Mesothelial cell of epicardium (in vitro differentiated cells): ENCODE results near the gene TNIP1. TPM values are rescaled to one million over a fixed set of nuclear protein-coding genes. Genes with fewer than 3 reads are reported as not detected.

Source experiments
- DNase-seq, 2 experiments: peaks; one replicate each; pipeline ENCODE4 v3.0.0; 2021; ENCODE audit warnings: low spot score in 2 of 2; ENCODE audit not compliant: unreplicated experiment in 2 of 2
- H3K27ac Mint-ChIP-seq: 2 replicates; pipeline ENCODE4 v1.8.0; 2021; ENCODE audit warnings: mixed read lengths
- H3K27me3 Mint-ChIP-seq: 2 replicates; pipeline ENCODE4 v1.8.0; 2021; ENCODE audit warnings: low read depth, mixed read lengths
- H3K36me3 Mint-ChIP-seq: 2 replicates; pipeline ENCODE4 v1.8.0; 2021; ENCODE audit warnings: mixed read lengths
- H3K4me1 Mint-ChIP-seq: 2 replicates; pipeline ENCODE4 v1.8.0; 2021; ENCODE audit warnings: mixed read lengths
- H3K4me3 Mint-ChIP-seq: 2 replicates; pipeline ENCODE4 v1.8.0; 2021; ENCODE audit warnings: mild to moderate bottlenecking, moderate library complexity, mixed read lengths
- H3K9me3 Mint-ChIP-seq: 2 replicates; pipeline ENCODE4 v1.8.0; 2021; ENCODE audit warnings: mixed read lengths
- total RNA-seq: library from RNA; stranded (reverse); gene quantifications from 3 replicates; pipeline ENCODE4 v1.2.1, GENCODE V29; 2021
- TF ChIP-seq, protein P1 (sequence below): fragments of 200-600 bp; sonication (generic); IDR thresholded peaks from one replicate; pipeline ENCODE4 v1.5.0; 2021; ENCODE audit warnings: antibody characterized with exemption; ENCODE audit not compliant: unreplicated experiment

Gene TNIP1
- total RNA-seq, 1 donor from 2014 or later = 81.8 TPM

DNA sequence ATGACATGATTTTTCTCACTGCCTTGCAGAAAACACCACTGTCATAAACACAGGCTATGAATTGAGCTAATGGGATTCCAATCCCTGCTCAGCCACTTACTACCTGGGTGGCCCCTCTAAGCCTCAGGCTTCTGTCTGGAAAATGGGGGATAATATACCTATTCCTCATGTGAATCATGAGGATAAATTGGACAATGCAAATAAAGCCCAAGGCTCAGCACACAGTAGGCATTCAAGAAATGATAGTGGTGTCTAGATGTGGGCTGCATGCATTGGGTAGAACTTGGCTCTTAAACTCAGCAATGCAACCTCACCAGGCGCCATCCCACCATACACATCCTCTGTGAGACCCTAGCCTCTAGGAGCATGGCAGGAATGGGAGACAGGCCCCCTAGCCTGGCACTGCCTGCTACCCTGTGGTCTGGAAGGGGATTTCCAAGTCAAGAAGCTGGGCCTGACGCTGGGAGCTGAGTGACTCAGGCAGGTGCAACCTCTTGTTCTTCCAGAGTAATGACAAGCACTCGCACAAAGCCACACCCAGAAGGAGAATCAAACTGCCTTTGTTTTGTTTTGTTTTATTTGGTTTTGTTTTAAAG, 2.3 kb upstream of the TNIP1 start:
- no peak for DNase-seq
- no peaks in the 10 kb centered on the region for H3K27me3 Mint-ChIP-seq
- H3K27ac Mint-ChIP-seq = peak overlapping the region; percentile 99
- H3K4me3 Mint-ChIP-seq = no peak overlapping the region
- peaks cover 45% of the 10 kb centered on the region for H3K4me1 Mint-ChIP-seq
- TF ChIP-seq, protein P1, sequence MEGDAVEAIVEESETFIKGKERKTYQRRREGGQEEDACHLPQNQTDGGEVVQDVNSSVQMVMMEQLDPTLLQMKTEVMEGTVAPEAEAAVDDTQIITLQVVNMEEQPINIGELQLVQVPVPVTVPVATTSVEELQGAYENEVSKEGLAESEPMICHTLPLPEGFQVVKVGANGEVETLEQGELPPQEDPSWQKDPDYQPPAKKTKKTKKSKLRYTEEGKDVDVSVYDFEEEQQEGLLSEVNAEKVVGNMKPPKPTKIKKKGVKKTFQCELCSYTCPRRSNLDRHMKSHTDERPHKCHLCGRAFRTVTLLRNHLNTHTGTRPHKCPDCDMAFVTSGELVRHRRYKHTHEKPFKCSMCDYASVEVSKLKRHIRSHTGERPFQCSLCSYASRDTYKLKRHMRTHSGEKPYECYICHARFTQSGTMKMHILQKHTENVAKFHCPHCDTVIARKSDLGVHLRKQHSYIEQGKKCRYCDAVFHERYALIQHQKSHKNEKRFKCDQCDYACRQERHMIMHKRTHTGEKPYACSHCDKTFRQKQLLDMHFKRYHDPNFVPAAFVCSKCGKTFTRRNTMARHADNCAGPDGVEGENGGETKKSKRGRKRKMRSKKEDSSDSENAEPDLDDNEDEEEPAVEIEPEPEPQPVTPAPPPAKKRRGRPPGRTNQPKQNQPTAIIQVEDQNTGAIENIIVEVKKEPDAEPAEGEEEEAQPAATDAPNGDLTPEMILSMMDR = no peak
- H3K36me3 Mint-ChIP-seq = peaks cover 1% of the 10 kb centered on the region
- no peaks in the 10 kb centered on the region for H3K9me3 Mint-ChIP-seq

DNA sequence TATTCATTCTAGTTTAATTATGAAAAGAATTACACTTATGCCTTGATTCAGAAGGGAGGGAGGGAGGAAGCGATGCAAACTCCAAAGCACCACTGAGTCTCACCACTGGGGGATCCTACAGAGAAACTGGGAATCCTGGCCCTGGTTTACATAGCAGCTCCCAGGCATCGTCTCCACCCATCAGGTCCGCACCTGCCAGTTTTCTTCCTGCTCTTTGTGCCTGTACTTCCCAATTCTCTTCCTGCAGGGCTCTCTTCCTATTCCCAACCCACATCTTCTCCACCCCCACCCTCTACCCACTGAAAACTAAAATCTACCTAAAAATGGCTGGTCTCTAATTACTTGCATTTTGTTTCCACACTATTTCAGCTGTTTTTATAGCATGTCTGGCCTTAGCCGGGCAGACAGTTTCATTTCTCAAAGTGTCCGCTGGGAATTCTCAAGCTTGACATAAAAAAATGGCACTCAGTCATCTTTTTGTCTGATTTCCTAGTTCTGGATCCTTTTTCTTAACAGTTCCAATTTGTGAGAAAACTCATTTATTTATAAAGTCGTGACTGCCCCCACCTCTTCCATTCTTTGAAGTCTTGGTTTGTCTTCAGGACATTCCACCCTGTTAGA, 1.6 kb upstream of the TNIP1 start:
- Mint-ChIP-seq H3K9me3 (no peaks in the 10 kb centered on the region), H3K4me1 (peaks cover 44% of the 10 kb centered on the region), H3K27ac (peak overlapping the region; percentile 99), H3K27me3 (no peaks in the 10 kb centered on the region), H3K36me3 (peaks cover 3% of the 10 kb centered on the region), H3K4me3 (peak overlapping the region; percentile 80)
- no peak for DNase-seq
- TF ChIP-seq, protein P1 = peak; percentile 47

DNA sequence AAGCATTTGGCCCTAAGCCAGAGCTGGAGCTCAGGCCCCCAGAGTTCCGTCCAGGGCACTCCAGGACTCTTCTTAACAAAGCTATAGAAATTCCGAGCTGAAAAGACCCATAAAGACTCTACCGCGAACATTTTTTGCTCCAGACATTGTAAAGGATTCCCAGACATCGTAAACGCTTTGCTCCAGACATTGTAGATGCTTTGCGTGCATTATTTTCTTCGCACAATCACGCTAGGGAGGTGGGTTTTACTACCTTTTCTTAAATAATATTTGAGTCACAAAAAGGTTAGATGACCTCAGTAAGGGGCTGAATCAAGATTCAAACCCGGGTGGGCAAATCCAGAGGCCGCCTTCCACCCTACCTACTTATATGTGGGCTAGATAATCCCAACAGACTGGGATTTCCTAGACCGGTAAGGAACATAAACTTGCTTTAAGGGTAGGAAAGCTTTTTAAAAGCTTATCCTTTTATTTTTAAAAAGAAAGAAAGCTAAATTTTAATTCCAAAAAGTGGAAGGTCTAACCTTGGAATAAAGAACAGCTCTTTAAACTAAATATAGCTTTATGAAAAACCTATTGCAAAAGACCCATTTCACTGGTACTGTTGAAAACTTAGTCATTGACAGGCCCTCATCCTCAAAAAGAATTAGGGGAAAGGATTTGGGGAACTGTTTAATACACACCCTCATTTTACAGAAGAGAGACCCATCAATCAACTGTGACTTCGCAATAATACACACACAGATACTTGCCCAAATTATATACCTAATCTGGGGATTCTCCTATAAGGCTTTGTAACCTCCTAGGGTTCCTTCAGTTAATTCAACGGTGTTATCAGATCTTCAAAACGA, 822 bp upstream of the TNIP1 start:
- Mint-ChIP-seq H3K36me3 (peaks cover 3% of the 10 kb centered on the region), H3K4me1 (peaks cover 42% of the 10 kb centered on the region), H3K9me3 (no peaks in the 10 kb centered on the region), H3K27ac (peak overlapping the region; percentile 99), H3K27me3 (no peaks in the 10 kb centered on the region), H3K4me3 (peak overlapping the region; percentile 80)
- TF ChIP-seq, protein P1 = no peak
- DNase-seq = no peak

DNA sequence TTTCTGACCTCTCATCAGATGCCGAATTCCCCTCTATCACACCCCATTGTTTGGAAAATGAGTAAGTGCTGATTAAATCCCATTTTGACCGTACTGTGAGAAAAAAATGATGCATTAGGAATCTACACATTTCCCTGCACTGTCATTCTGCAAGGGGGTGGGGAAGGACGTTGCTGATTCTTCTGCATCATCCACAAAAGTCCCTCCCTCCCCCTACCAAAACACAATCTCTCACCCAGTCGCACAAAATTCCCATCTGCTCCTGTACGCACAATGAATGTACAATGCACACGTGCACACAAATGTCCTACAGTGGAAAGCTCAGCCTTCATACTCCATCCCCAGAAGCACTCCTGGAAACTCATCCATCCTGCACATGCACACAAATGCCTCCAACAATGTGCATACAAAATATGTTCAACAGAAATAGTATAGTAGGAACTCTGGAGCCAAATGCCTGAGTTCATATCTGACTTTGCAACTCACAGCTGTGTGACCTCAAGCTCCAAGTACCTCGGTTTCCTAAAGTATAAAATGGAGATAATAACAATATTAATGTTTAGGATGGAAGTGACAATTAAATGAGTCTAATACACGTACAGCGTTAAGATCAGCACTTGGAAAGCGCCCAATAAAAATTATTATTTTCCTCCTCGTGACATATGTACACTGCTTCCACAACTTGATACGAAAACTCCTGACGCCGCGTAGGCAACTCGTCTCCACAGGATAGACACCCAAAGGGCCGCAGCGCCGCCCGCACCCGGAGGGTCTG, 809 bp downstream of the TNIP1 start:
- Mint-ChIP-seq H3K4me3 (peak overlapping the region; percentile 80), H3K27me3 (no peaks in the 10 kb centered on the region), H3K4me1 (peaks cover 35% of the 10 kb centered on the region), H3K9me3 (no peaks in the 10 kb centered on the region), H3K27ac (peak overlapping the region; percentile 93), H3K36me3 (peaks cover 3% of the 10 kb centered on the region)
- TF ChIP-seq, protein P1 = no peak
- DNase-seq = no peak

DNA sequence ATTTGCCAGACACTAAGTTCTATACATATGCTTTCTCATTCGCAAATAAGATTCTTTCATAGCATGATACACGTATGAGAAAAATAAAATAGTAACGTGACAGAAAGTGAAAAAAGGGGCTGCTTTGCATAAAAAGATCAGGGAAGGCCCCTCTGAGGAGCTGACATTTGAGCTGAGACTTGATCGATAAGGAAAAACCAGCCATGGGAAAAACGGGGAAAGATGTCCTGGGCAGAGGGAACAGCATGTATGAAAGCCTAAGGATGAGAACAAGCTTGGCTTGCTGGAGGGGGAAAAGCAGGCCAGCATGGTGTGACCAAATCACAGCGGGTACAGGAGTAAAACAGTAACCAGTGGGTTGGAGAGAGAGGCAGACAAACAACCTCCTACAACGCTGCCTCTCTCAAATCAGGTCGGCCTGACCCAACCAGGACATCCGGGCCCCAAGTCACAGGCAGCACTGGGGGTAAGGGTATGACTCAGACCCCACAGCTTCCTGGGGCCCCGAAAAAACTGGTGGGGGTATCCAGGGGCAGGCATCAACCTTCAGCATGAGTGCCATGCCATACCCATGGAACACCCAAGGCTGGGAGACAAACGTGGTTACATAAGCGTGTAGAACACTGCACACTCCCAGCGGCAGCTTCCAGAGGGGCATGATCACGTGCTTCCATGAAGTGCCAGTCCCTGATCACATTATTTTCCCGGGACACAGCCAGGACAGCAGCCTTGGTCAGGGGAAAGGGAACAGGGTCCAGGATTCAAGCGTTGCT, 2.2 kb downstream of the TNIP1 start:
- TF ChIP-seq, protein P1 = no peak
- peaks cover 34% of the 10 kb centered on the region for H3K4me1 Mint-ChIP-seq
- H3K4me3 Mint-ChIP-seq = peak overlapping the region; percentile 80
- peaks cover 3% of the 10 kb centered on the region for H3K36me3 Mint-ChIP-seq
- H3K9me3 Mint-ChIP-seq = peaks cover 3% of the 10 kb centered on the region
- peak overlapping the region; percentile 52 for H3K27ac Mint-ChIP-seq
- no peaks in the 10 kb centered on the region for H3K27me3 Mint-ChIP-seq
- no peak for DNase-seq
